Nephron (organoid): ENCODE data around the gene SH3PXD2A.
A peak's percentile ranks its signal among the peaks of the same experiment; 100 is the strongest.

Experiments used
- H3K27ac Mint-ChIP-seq, 3 experiments: 2 replicates each; pipeline ENCODE4 v1.8.0; 2020; ENCODE audit warnings: mixed read lengths in 3 of 3, mild to moderate bottlenecking in 2 of 3, moderate library complexity in 1 of 3
- H3K27me3 Mint-ChIP-seq: 2 replicates; pipeline ENCODE4 v1.8.0; 2021; ENCODE audit warnings: low read depth, mild to moderate bottlenecking, moderate library complexity, mixed read lengths
- H3K36me3 Mint-ChIP-seq: 2 replicates; pipeline ENCODE4 v1.8.0; 2020; ENCODE audit warnings: low read depth, mixed read lengths
- H3K4me1 Mint-ChIP-seq: 2 replicates; pipeline ENCODE4 v1.8.0; 2020; ENCODE audit warnings: mixed read lengths
- H3K4me3 Mint-ChIP-seq, 3 experiments: 2 replicates each; pipeline ENCODE4 v1.8.0; 2020; ENCODE audit warnings: mild to moderate bottlenecking in 3 of 3, mixed read lengths in 3 of 3, moderate library complexity in 2 of 3
- H3K9me3 Mint-ChIP-seq: 2 replicates; pipeline ENCODE4 v1.8.0; 2020; ENCODE audit warnings: mixed read lengths
- CTCF ChIP-seq, 3 experiments: fragments of 200-600 bp; sonication (generic); IDR thresholded peaks; one replicate each; pipeline ENCODE4 v1.5.0; 2021; ENCODE audit warnings: antibody characterized with exemption in 3 of 3; ENCODE audit not compliant: unreplicated experiment in 3 of 3

Gene SH3PXD2A

GRCh38 chr10:103622935-103623574 lies 232.3 kb downstream of the SH3PXD2A start:
- no peak for TF ChIP-seq CTCF (IDR thresholded peaks at IDR 0.05; ENCODE audit: unreplicated experiment in 3 of 3)
- peaks cover 24% of the 10 kb centered on the region for H3K36me3 Mint-ChIP-seq
- no peaks in the 10 kb centered on the region for H3K27me3 Mint-ChIP-seq
- H3K9me3 Mint-ChIP-seq = no peaks in the 10 kb centered on the region
- H3K4me3 Mint-ChIP-seq = no peak overlapping the region
- H3K4me1 Mint-ChIP-seq = peaks cover 16% of the 10 kb centered on the region
- H3K27ac Mint-ChIP-seq = no peak overlapping the region

GRCh38 chr10:103622286-103622685 lies 233.1 kb downstream of the SH3PXD2A start:
- H3K9me3 Mint-ChIP-seq = no peaks in the 10 kb centered on the region
- H3K27me3 Mint-ChIP-seq = no peaks in the 10 kb centered on the region
- H3K4me1 Mint-ChIP-seq = peaks cover 22% of the 10 kb centered on the region
- peak overlapping the region in 1 of 3 experiments; percentile 58 for H3K27ac Mint-ChIP-seq
- H3K36me3 Mint-ChIP-seq = peaks cover 18% of the 10 kb centered on the region
- H3K4me3 Mint-ChIP-seq = no peak overlapping the region
- no peak for TF ChIP-seq CTCF (IDR thresholded peaks at IDR 0.05; ENCODE audit: unreplicated experiment in 3 of 3)

GRCh38 chr10:103621783-103622125 lies 233.6 kb downstream of the SH3PXD2A start:
- no peaks in the 10 kb centered on the region for H3K9me3 Mint-ChIP-seq
- no peak for TF ChIP-seq CTCF (IDR thresholded peaks at IDR 0.05; ENCODE audit: unreplicated experiment in 3 of 3)
- no peaks in the 10 kb centered on the region for H3K27me3 Mint-ChIP-seq
- H3K4me3 Mint-ChIP-seq = no peak overlapping the region
- H3K27ac Mint-ChIP-seq = peak overlapping the region in 1 of 3 experiments; percentile 58
- H3K36me3 Mint-ChIP-seq = peaks cover 18% of the 10 kb centered on the region
- H3K4me1 Mint-ChIP-seq = peaks cover 27% of the 10 kb centered on the region

GRCh38 chr10:103620891-103621782 lies 234.2 kb downstream of the SH3PXD2A start:
- H3K4me1 Mint-ChIP-seq = peaks cover 30% of the 10 kb centered on the region
- H3K27ac Mint-ChIP-seq = peak overlapping the region in 2 of 3 experiments; percentile 11 to 62
- no peaks in the 10 kb centered on the region for H3K27me3 Mint-ChIP-seq
- no peak overlapping the region for H3K4me3 Mint-ChIP-seq
- TF ChIP-seq CTCF (IDR thresholded peaks at IDR 0.05; ENCODE audit: unreplicated experiment in 3 of 3) = no peak
- peaks cover 18% of the 10 kb centered on the region for H3K36me3 Mint-ChIP-seq
- no peaks in the 10 kb centered on the region for H3K9me3 Mint-ChIP-seq

GRCh38 chr10:103620352-103620740 lies 235.0 kb downstream of the SH3PXD2A start:
- Mint-ChIP-seq H3K4me1 (peaks cover 33% of the 10 kb centered on the region), H3K27me3 (no peaks in the 10 kb centered on the region)

More at GRCh38 chr10:103620352-103620740, 235.0 kb downstream of the SH3PXD2A start:
- Mint-ChIP-seq H3K36me3 (peaks cover 14% of the 10 kb centered on the region), H3K4me3 (no peak overlapping the region), H3K27ac (peak overlapping the region in 2 of 3 experiments; percentile 11 to 62), H3K9me3 (no peaks in the 10 kb centered on the region)
- no peak for TF ChIP-seq CTCF (IDR thresholded peaks at IDR 0.05; ENCODE audit: unreplicated experiment in 3 of 3)
